Muscle of back (tissue), 13 donors: ENCODE data around the gene KNTC1. TPM values are rescaled to one million over a fixed set of nuclear protein-coding genes. Genes with fewer than 3 reads are reported as not detected.
A peak's percentile ranks its signal among the peaks of the same experiment; 100 is the strongest.
"Not testable (repeated sequence)": the region's sequence is repeated elsewhere in the genome, so short reads cannot be mapped to it uniquely, and the experiment has no call there.

Experiments used
- DNase-seq, 3 donors: peaks; one replicate each; pipeline versions ENCODE4 v3.0.0 to v3.0.0-alpha.2; 2013
- long read RNA-seq, 9 donors: transcript quantifications; one replicate each; lab custom pipeline, GENCODE V29; 2026
- polyA plus RNA-seq, 10 donors: library from polyadenylated mRNA; unstranded; fragments of 120-200 nt; gene quantifications; one replicate each; pipeline ENCODE4 v1.2.1, GENCODE V29; 2013; ENCODE audit not compliant: insufficient read length in 10 of 10

Gene KNTC1, protein sequence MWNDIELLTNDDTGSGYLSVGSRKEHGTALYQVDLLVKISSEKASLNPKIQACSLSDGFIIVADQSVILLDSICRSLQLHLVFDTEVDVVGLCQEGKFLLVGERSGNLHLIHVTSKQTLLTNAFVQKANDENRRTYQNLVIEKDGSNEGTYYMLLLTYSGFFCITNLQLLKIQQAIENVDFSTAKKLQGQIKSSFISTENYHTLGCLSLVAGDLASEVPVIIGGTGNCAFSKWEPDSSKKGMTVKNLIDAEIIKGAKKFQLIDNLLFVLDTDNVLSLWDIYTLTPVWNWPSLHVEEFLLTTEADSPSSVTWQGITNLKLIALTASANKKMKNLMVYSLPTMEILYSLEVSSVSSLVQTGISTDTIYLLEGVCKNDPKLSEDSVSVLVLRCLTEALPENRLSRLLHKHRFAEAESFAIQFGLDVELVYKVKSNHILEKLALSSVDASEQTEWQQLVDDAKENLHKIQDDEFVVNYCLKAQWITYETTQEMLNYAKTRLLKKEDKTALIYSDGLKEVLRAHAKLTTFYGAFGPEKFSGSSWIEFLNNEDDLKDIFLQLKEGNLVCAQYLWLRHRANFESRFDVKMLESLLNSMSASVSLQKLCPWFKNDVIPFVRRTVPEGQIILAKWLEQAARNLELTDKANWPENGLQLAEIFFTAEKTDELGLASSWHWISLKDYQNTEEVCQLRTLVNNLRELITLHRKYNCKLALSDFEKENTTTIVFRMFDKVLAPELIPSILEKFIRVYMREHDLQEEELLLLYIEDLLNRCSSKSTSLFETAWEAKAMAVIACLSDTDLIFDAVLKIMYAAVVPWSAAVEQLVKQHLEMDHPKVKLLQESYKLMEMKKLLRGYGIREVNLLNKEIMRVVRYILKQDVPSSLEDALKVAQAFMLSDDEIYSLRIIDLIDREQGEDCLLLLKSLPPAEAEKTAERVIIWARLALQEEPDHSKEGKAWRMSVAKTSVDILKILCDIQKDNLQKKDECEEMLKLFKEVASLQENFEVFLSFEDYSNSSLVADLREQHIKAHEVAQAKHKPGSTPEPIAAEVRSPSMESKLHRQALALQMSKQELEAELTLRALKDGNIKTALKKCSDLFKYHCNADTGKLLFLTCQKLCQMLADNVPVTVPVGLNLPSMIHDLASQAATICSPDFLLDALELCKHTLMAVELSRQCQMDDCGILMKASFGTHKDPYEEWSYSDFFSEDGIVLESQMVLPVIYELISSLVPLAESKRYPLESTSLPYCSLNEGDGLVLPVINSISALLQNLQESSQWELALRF (N-terminal part only)
- polyA plus RNA-seq, result 10 to 100 TPM; 12.5 to 33.2 (median 22.4) TPM
- long read RNA-seq, donor 1, partial matches to known transcripts, result 0 of 1 reads
- long read RNA-seq, donor 1, other reads (novel, unspliced or antisense), result 0 of 1 reads
- long read RNA-seq, donor 2, result 0 reads
- long read RNA-seq, donor 3, result 0 reads
- long read RNA-seq, donor 4, result 0 reads
- long read RNA-seq, donor 5, result 0 reads
- long read RNA-seq, donor 6, result 0 reads
- long read RNA-seq, donor 7, result 0 reads
- long read RNA-seq, donor 8, result 0 reads
- long read RNA-seq, donor 9, result 0 reads

DNA sequence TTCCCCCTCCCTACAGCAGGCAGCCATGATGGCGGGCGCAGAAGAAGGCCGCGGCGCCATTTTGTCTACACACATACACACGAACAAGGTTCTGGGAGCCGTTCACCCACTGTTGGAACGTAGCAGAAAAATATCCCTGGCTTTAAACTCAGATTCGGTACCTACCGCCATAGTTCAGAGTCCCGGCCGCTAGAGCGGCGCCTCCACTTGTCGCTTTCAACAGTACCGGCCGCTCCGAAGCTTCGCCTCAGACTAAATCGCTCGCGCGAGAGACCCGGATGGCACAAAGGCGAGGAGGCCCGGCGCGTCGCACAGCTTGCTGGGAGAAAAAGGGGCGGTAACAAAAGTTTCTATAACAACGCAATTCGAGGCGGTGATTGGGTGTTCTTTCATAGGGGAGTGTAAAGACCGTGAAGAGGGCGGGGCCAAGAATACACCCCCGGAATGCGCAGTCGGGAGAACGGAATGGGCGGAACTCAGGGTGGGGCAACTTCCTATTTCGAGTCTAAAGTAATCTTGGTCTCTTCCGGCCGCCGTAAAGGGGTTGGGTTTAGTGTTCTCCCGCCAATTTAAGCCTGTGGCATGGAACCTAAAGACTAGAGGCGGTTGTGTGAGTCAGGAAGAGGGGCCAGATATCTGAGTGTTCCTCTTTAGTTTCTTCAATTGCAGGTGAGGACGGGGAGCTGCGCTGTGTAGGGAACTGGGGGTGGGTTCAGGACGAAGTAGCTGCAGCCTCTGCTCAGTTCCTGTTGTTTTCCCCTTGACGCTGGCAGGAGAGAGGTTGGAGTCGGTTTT lies at the start of gene KNTC1, which contains the start of gene RSRC2:
KNTC1 (plus strand) TSS at position 567 of the 795 bp plus-strand sequence. CDS start 2,815 bp downstream, outside the sequence.
RSRC2 (minus strand) TSS at position 254 of the 795 bp plus-strand sequence; CDS start at position 171, 83 bp downstream.
- peak; percentile 99 to 100 (median 100) for DNase-seq

DNA sequence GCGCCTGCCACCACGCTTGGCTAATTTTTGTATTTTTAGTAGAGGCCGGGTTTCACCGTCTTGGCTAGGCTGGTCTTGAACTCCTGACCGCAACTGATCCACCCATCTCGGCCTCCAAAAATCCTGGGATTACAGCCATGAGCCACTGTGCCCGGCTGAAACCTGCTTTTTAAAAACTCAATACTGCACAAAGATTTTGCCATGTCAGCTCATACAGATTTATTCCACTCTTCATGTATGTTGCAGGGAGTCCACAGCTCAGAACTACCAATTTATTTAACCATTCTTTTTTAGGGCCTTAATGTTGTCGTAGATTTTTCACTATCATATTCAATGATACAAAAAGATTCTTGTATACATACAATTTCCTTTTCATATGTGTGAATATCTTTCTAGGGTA lies 46.3 kb upstream of the KNTC1 start:
- DNase-seq, result no peak

DNA sequence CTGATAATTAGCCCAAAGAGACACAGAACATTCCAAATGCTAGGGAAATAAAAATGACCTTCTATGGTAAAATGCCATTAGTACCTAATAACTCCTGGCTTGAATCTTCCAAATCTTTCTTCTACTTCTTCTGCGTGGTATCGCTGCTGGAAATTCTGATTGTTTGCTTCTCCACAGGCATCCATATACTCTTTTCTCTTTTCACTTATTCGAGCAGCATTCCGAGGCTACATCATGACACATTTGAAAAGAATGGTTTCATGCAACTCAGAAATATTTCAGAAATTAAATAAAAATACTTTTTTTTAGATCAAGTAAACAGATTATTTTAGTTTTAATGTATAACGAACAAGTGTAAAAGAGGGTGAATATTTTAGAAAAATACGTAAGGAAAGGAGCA lies 45.2 kb upstream of the KNTC1 start:
- DNase-seq, result no peak

DNA sequence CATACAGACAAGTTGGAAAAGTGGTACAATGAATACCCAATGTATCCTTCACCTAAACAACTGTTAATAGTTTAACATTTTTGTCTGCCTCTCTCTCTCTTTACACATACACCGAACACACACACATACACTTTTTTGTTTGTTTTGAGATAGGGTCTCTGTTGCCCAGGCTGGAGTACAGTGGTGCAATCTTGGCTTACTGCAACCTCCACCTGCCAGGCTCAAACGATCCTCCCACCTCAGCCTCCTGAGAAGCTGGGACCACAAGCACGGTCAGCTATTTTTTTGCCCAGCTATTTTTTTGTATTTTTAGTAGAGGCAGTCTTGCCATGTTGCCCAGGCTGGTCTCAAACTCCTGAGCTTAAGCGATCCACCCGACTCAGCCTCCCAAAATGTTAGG lies 43.1 kb upstream of the KNTC1 start:
- no peak for DNase-seq

DNA sequence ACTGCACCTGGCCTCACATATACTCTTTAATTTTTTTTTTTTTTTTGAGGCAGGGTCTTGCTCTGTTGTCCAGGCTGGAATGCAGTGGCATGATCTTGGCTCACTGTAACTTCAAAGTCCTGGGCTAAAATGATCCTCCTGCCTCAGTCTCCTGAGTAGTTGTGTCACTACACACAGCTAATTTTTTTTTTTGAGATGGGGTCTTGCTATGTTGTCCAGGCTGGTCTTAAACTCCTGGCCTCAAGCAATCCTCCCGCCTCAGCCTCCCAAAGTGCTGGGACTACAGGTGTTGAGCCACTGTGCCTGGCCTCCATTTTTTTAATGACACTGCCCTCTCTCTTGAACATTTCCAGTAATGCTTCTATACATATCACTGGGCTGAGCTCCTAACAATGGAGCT lies 42.7 kb upstream of the KNTC1 start:
- DNase-seq, result not testable (repeated sequence)

DNA sequence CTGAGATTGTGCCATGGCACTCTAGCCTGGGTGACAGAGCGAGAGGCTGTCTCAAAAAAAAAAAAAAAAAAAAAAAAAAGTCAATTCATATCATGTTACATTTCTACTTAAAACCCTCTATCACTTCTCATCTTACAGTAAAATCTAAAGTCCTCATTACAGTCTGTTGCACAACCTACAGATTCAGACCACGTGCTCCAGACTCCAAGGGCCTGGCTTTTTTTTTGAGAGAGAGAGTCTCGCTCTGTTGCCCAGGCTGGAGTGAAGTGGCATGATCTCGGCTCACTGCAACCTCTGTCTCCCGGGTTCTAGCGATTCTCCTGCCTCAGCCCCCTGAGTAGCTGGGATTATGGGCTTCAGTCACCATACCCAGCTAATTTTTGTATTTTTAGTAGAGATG lies 40.7 kb upstream of the KNTC1 start:
- not testable (repeated sequence) for DNase-seq

DNA sequence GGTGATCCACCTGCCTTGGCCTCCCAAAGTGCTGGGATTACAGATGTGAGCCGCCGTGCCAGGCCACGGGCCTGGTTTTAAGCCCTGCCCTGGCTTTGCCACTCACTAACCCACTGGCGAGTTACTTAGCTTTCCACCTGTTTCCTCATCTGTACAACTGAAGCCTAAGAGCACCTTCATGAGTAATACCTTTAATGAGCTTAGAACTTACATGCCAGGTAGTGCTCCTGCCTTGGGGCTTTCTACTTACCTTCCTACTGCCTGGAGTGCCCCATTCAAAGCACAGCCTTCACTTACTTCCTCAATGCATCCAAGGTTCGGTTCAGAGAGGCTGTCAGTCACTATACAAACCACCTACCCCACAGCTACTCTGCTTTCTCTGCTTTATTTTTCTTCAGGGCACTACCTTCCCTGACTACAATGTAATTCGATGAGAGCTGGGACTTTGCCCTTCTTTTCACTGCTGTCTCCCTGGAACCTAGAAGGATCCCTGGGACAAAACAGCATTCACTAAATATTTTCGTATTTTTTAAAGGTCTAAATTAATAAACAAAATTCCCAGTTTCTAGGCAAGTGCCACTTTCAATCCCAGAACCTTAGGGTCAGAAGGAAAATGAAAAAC lies 40.1 kb upstream of the KNTC1 start:
- no peak for DNase-seq

DNA sequence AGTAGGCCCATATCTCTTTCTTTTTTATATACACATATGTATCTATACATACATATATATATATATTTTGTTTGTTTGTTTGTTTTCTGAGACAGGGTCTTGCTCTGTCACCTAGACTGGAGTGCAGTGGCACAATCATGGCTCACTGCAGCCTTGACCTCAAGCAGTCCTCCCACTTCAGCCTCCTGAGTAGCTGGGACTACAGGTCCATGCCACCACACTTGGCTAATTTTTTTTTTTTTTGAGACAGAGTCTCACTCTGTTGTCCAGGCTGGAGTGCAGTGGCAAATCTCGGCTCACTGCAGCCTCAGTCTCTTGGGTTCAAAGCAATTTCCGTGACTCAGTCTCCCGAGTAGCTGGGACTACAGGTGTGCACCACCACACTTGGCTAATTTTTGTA lies 39.2 kb upstream of the KNTC1 start:
- not testable (repeated sequence) for DNase-seq

DNA sequence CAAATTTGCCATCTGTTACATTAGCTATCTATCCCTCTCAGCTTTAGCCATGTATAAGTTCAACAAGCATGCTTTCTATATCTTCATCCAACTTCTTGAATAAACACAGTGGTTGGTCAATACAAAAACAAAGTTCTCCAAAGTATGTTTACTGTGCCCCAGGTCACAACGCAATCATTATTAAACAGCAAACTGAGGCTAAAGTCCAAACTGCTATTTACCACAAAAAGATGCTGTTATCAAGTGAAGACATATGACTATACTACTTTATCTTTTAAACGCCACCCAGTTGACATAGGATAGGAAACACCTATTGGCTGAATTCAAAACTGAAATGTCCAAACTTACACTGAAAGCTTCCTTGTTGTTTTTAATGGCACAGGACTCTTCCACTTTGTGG lies 38.0 kb upstream of the KNTC1 start:
- DNase-seq, result no peak

DNA sequence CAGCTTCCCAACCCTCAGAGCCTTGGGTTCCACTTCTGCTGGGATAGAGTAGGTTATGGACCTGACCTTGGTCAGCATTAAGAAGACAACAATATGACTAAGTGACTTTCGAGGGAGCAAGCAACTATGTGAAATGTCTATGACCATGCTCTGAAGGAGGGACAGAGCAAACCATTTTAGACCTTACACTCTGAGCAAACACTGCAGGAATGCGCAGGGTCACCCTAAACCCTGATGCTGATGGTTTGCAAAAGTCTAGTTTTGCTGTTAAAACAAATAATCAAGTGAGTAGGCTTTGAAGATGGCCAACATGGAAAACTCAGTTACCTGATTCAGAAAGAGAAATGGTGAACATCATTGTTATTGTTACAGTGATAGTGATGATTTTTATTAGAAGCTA lies 35.1 kb upstream of the KNTC1 start:
- DNase-seq, result no peak

DNA sequence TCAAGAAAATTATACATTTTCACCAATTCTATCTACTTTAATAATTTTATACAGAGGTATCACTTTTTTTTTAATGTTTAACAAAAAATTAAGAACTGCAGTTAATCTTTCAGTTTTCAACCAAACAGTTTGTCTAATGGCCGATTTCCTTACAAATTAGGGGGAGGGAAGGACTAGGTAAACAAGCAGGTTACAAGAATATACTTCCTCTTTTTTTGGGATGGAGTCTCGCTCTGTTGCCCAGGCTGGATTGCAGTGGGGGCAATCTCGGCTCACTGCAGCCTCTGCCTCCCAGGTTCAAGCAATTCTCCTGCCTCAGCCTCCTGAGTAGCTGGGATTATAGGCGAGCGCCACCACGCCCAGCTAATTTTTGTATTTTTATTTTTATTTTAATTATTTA lies 33.8 kb upstream of the KNTC1 start:
- DNase-seq, result not testable (repeated sequence)

DNA sequence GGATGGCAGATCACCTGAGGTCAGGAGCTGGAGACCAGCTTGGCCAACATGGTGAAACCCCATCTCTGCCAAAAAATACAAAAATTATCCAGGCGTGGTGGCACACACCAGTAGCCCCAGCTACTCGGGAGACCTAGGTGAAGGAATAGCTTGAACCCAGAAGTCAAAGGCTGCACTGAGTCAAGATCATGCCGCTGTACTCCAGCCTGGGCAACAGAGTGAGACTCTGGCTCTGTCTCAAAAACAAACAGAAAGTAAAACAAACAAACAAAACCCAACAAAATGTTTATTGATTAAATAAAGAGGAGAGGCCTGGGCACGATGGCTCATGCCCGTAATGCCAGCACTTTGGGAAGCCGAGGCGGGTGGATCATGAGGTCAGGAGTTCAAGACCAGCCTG lies 31.8 kb upstream of the KNTC1 start:
- no peak for DNase-seq

DNA sequence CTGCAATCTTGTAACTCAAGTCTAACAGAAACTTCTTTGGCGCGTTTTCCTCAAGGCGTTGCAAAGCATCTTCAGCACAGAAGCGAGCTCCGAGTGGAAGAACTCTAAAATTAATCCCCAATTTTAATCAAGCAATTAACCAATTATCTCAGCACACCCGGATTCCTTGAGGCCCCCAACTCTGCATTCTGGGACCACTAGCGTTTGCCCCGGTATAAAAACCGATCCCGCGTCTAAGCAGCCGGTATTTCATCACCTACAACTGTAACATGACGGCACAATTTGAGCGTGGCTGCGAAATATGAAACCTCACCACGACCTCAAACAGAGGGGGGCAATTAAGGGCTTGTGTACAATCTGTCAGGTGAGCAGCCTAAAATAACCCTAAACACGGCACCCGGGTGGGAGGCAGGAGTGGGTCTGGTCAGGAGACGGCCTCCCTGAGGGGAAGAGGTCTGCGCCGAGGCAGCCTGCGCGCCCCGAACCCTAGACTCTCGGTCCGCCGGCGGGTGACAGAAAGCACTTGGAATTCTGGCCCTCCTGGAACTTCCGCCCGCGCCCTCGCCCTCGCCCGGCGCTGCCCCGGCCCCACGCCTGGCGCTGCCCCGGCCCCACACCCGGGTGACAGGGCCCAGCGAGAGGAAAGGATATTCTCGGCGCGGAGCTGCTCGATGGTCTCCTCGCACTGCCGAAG lies 26.9 kb upstream of the KNTC1 start:
- peak; percentile 61 to 88 (median 76) for DNase-seq

DNA sequence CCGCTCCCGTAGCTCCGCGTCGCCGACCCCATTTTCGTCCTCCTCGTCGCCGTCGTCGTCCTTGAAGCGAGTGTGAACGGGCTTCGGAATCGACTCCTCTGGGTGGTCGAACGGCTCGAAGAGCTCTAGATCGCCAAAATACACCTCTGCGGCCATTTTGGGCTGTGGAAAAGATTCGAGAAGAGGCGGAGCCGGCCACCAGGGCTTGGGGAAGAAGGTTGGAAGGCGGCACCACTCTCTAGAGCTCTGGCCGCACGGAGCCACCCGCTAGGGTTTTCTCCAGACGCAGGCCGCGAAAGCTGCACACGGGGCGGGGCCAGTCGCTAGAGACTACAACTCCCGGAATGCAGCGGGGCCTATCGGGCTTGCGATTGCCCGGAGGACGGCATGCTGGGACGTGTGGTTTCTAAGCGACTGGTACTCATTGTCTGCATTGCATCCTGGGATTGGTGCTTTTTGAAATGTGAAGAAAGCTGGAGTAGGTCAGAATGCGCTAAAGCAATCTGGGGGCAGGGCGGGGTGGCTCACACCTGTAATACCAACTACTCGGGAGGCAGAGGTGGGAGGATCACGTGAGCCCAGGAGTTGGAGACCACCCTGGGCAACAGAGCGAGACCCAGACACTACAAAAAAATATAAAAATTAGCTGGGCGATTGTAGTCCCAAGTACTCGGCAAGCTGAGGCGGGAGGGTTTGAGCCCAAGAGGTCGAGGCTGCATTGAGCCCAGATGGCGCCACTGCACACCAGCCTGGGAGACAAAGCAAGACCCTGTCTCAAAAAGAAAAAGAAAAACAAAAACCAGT lies 26.2 kb upstream of the KNTC1 start, which contains the start of gene ZCCHC8:
ZCCHC8 (minus strand) TSS at position 248 of the 804 bp plus-strand sequence; CDS start at position 156, 92 bp downstream.
- DNase-seq, result peak; percentile 96 to 98 (median 98)

DNA sequence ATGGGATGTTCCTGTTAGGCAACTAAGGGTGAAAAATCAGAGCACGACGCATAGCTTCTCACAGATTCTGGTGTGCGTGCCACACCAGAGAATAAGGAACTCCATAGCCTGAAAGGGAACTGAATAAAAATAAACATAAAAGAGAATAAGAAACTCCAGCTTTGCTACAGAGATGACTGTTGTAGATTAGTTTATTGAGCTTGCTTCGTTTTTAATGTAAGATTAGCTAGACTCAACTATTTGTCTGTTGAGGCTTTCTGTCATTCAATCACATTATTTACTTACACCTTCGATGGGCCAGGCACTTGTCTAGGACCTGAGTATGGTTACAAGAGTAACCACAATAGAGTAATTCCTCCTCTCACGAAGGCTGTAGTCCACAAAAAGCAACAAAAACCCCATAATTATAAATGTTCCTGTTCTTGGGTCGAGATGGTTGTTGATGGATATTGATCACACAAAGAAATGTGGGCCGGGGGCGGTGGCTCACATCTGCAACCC lies 25.5 kb upstream of the KNTC1 start:
- no peak for DNase-seq

DNA sequence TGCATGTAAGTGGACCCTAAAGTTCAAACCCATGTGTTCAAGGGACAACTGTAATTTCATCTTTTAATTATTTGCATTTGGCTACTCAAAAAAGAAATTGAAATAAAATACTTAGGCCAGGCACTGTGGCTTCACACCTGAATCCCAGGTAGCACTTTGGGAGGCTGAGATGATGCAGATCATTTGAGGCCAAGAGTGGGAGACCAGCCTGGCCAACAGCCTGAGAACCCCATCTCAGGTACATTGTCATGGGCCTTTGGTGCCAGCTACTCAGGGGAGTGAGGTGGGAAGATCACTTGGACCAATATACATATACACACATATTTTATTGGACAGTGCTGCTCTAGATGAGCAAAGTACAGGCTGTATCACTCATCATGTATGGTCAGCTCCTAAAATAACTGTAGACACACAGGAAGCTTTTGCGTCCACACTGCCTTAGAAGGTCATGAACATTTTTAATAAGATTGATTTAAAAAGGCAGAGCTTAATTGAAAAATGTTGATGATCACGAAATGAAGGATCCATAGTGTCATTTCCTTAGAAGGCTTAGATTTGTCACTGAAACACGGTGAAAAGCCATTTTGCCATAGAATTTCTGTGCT lies 23.8 kb upstream of the KNTC1 start:
- no peak for DNase-seq

DNA sequence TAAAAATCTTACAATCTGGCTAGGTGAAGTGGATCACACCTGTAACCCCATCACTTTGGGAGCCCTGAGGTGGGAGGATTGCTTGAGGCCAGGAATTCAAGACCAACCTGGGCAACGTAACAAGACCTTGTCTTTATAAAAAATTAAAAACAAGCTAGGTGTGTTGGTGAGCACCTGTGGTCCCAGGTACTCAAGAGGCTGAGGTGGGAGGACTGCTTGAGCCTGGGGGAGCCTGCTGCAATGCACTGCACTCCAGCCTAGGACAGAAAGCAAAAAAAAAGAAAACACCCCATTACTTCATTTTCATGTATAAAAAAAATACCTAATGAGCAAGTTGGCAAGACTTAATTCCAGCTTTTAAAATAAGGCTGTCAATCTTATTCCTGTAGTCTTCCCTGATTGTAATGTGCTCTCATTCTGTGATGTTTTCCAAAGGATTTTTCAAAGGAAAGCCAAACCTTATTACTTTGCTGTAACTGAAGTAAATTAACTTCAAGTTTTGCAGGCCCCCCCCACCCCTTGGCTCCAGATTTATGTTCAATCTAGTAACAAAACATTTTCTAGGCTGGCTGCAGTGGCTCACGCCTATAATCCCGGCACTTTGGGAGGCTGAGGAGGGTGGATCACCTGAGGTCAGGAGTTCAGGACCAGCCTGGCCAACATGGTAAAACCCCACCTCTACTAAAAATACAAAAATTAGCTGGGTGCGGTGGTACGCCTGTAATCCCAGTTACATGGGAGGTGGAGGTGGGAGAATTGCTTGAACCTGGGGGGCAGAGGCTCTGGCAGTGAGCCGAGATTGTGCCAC lies 23.1 kb upstream of the KNTC1 start:
- DNase-seq, result no peak
